GM12878 (cell line): ENCODE measurements around the gene ABCG4. TPM values are rescaled to one million over a fixed set of nuclear protein-coding genes. Genes with fewer than 3 reads are reported as not detected.
A peak's percentile ranks its signal among the peaks of the same experiment; 100 is the strongest.

Experiments
- ATAC-seq: fragments of 200-7000 bp; cut with Tn5 transposase; 3 replicates; pipeline ENCODE4 v1.9.1; 2020; ENCODE audit warnings: mild to moderate bottlenecking, moderate library complexity
- BruUV-seq: library from RNA; stranded (reverse); fragments of 400-500 nt; replicated peaks from 2 replicates; lab custom pipeline; 2021; lab: Mats Ljungman, UMichigan
- CTCF ChIA-PET: fragments of 300-600 bp; sonication (Branson Sonifier 250); formaldehyde crosslinking; extraction: SDS; loops from one replicate; lab custom pipeline; 2021; ENCODE audit warnings: inconsistent platforms; lab: Yijun Ruan, JAX
- POLR2A ChIA-PET: fragments of 350-600 bp; formaldehyde crosslinking; extraction: SDS; loops from one replicate; lab custom pipeline; 2021; ENCODE audit warnings: inconsistent platforms; lab: Charles Lee
- RAD21 ChIA-PET: fragments of 300-600 bp; sonication (Branson Sonifier 250); formaldehyde crosslinking; loops from one replicate; lab custom pipeline; 2023; ENCODE audit warnings: antibody characterized with exemption; ENCODE audit not compliant: unreplicated experiment; lab: Charles Lee
- SMC1A ChIA-PET: fragments of 300-600 bp; sonication (Branson Sonifier 250); formaldehyde crosslinking; loops from one replicate; lab custom pipeline; 2023; ENCODE audit not compliant: unreplicated experiment, uncharacterized antibody; lab: Charles Lee
- DNase-seq: peaks from one replicate; pipeline ENCODE4 v3.0.0-alpha.2; 2011; ENCODE audit warnings: low read depth, low spot score
- FAIRE-seq: peaks from 3 replicates; lab custom pipeline; 2011; peaks lifted over from hg19 to GRCh38; lab: Jason Lieb, UNC
- H2AFZ ChIP-seq: 2 replicates; pipeline ENCODE4 v1.6.0; 2011; ENCODE audit warnings: low read depth, low read length, control low read depth; ENCODE audit not compliant: control insufficient read depth
- H3K27ac ChIP-seq: 2 replicates; pipeline ENCODE4 v1.5.1; 2011; ENCODE audit warnings: control low read depth; ENCODE audit not compliant: control insufficient read depth, insufficient read depth
- H3K27me3 ChIP-seq, 2 experiments: replicated peaks in 1 of 2; 2 replicates each; pipeline versions ENCODE4 v1.6.0 to v1.6.1; 2011; ENCODE audit warnings: low read length in 1 of 2; ENCODE audit not compliant: control insufficient read depth in 2 of 2, insufficient read depth in 2 of 2
- H3K36me3 ChIP-seq, 2 experiments: 2 replicates each; pipeline ENCODE4 v1.5.1; 2011; ENCODE audit warnings: low read length in 1 of 2; ENCODE audit not compliant: control insufficient read depth in 2 of 2, insufficient read depth in 2 of 2
- H3K4me1 ChIP-seq: 2 replicates; pipeline ENCODE4 v1.6.1; 2011; ENCODE audit warnings: mild to moderate bottlenecking, low read length, moderate library complexity, mixed read lengths; ENCODE audit not compliant: control insufficient read depth, insufficient read depth
- H3K4me2 ChIP-seq: 2 replicates; pipeline ENCODE4 v1.6.0; 2011; ENCODE audit warnings: control low read depth; ENCODE audit not compliant: control insufficient read depth, insufficient read depth
- H3K4me3 ChIP-seq: fragments of 200-600 bp; sonication (generic); 2 replicates; pipeline ENCODE4 v1.5.1; 2016
- H3K79me2 ChIP-seq: 2 replicates; pipeline ENCODE4 v1.6.0; 2011; ENCODE audit warnings: low read length; ENCODE audit not compliant: control insufficient read depth, insufficient read depth
- H3K9ac ChIP-seq: 2 replicates; pipeline ENCODE4 v1.8.0; 2011; ENCODE audit warnings: low read length, control low read depth, mixed read lengths; ENCODE audit not compliant: control insufficient read depth, insufficient read depth
- H3K9me3 ChIP-seq: replicated peaks from 3 replicates; pipeline ENCODE4 v1.5.1; 2011; ENCODE audit warnings: mild to moderate bottlenecking, low read length; ENCODE audit not compliant: control insufficient read depth, insufficient read depth
- H4K20me1 ChIP-seq: 2 replicates; pipeline ENCODE4 v1.6.0; 2011; ENCODE audit not compliant: control insufficient read depth, insufficient read depth
- BHLHE40 ChIP-seq, 2 experiments: fragments of 450-650 bp in 1 of 2; IDR thresholded peaks; 2 replicates each; pipeline ENCODE4 v1.6.1; 2011 to 2017; ENCODE audit warnings: low read depth in 2 of 2, borderline replicate concordance in 1 of 2, improper control_type of control experiment in 1 of 2, low read length in 1 of 2, mild to moderate bottlenecking in 1 of 2
- BRCA1 ChIP-seq: IDR thresholded peaks from 2 replicates; pipeline ENCODE4 v1.6.1; 2011; ENCODE audit warnings: low read depth, low read length, improper control_type of control experiment
- E2F8 ChIP-seq: fragments of 450-650 bp; IDR thresholded peaks from 2 replicates; pipeline ENCODE4 v1.6.1; 2018; ENCODE audit warnings: mild to moderate bottlenecking, low read depth, moderate library complexity; ENCODE audit not compliant: partially characterized antibody
- HCFC1 ChIP-seq: fragments of 150-350 bp; IDR thresholded peaks from 2 replicates; pipeline ENCODE4 v1.6.1; 2014; ENCODE audit warnings: low read length
- HDAC2 ChIP-seq: fragments of 200-600 bp; sonication (generic); IDR thresholded peaks from 2 replicates; pipeline ENCODE4 v1.6.1; 2017
- IKZF2 ChIP-seq, 2 experiments: fragments of 450-650 bp; IDR thresholded peaks; 2 replicates each; pipeline ENCODE4 v1.6.1; 2017; ENCODE audit warnings: mild to moderate bottlenecking in 2 of 2, moderate library complexity in 2 of 2
- NFYB ChIP-seq: IDR thresholded peaks from 2 replicates; pipeline ENCODE4 v1.6.1; 2011; ENCODE audit warnings: low read depth, mild to moderate bottlenecking, low read length, improper control_type of control experiment, moderate library complexity; ENCODE audit not compliant: insufficient read depth
- REST ChIP-seq: IDR thresholded peaks from 2 replicates; pipeline ENCODE4 v1.6.1; 2012; ENCODE audit warnings: mild to moderate bottlenecking, low read depth, low read length
- SIN3A ChIP-seq: IDR thresholded peaks from 2 replicates; pipeline ENCODE4 v1.6.1; 2012; ENCODE audit warnings: low read depth, low read length, improper control_type of control experiment
- SKIL ChIP-seq: fragments of 450-650 bp; IDR thresholded peaks from 2 replicates; pipeline ENCODE4 v1.6.1; 2017; ENCODE audit warnings: mild to moderate bottlenecking, low read depth, inconsistent platforms; ENCODE audit not compliant: poor library complexity, severe bottlenecking
- TCF7 ChIP-seq: IDR thresholded peaks from 2 replicates; pipeline ENCODE4 v1.6.1; 2014; ENCODE audit warnings: antibody characterized with exemption, borderline replicate concordance
- ZBTB33 ChIP-seq: fragments of 450-650 bp; IDR thresholded peaks from 2 replicates; pipeline ENCODE4 v1.6.1; 2017; ENCODE audit warnings: mild to moderate bottlenecking
- ZSCAN29 ChIP-seq: fragments of 450-650 bp; IDR thresholded peaks from 2 replicates; pipeline ENCODE4 v1.6.1; 2017; ENCODE audit warnings: mild to moderate bottlenecking, moderate library complexity
- WGBS: methylation state at CpG from one replicate; pipeline ENCODE4 v1.1.6; 2016; ENCODE audit warnings: low lambda C conversion rate; ENCODE audit not compliant: insufficient replicate concordance, insufficient coverage; ENCODE audit errors: missing lambda C conversion rate; 5-methylcytosine and 5-hydroxymethylcytosine counted together
- in situ Hi-C: fragments of 300-500 bp; cut with MboI; formaldehyde crosslinking; loops from 9 replicates; pipeline ENCODE4 v1.14.3; 2018; ENCODE audit warnings: mixed read lengths
- intact Hi-C: fragments of 100-400 bp; cut with micrococcal nuclease; formaldehyde crosslinking; loops from one replicate; pipeline ENCODE4 v1.14.2; 2022; ENCODE audit not compliant: unreplicated experiment
- polyA plus RNA-seq, 11 experiments: library from polyadenylated mRNA; depleted of rRNA in 4 of 11; unstranded in 6 of 11; stranded (reverse) in 5 of 11; fragments of >200 nt; fragmentation: Nextera tagmentation in 4 of 11; fragmentation: Illumina TruSeq in 1 of 11; extraction: Ambion mirVana in 4 of 11; extraction: Trizol in 1 of 11; gene quantifications; 1 replicate in 1 of 11; 2 replicates in 10 of 11; pipeline versions ENCODE4 v1.2.1 to v1.2.3, GENCODE V29; 2011 to 2016; ENCODE audit warnings: inconsistent platforms in 2 of 11, missing spikeins in 2 of 11, low read depth in 1 of 11
- total RNA-seq, 4 experiments: library from RNA; depleted of rRNA in 3 of 4; stranded (reverse); fragments of >200 nt in 3 of 4; fragmentation: Illumina TruSeq in 1 of 4; extraction: Trizol in 1 of 4; gene quantifications; 2 replicates each; pipeline versions ENCODE4 v1.2.1 to v1.2.3, GENCODE V29; 2013 to 2021

Gene ABCG4
- total and polyA plus RNA-seq, 10 of the 15 experiments (the other 5 are each of a cell fraction or from before 2014, with no cell fraction given) = not detected

GRCh38 chr11:119210050-119210449, 61.2 kb downstream of the ABCG4 start:
- no peaks in the 10 kb centered on the region; the same call in 2 of the 3 replicates for H3K9me3 ChIP-seq
- peaks cover 8% of the 10 kb centered on the region for H3K4me1 ChIP-seq
- FAIRE-seq = no peak
- no TSS peak for BruUV-seq
- intact Hi-C loops = no loop called here
- ChIA-PET POLR2A (interaction anchor here (0.7 to 1.2 kb wide), 5 partner anchors 21 to 103 kb away, joined by 3 to 6 read pairs (median 3); partner anchors contain the start of gene C2CD2L), RAD21 (interaction anchor here (1.0 to 1.8 kb wide), 3 partner anchors 50 to 128 kb away, joined by 3 to 7 read pairs (median 3); no protein-coding TSS in a partner anchor), CTCF (interaction anchor here (0.6 to 2.6 kb wide), 10 partner anchors 12 to 955 kb away, joined by 3 to 14 read pairs (median 5); no protein-coding TSS in a partner anchor), SMC1A (interaction anchor here (0.7 to 2.0 kb wide), 6 partner anchors 49 to 114 kb away, joined by 3 to 9 read pairs (median 3); no protein-coding TSS in a partner anchor)
- H3K36me3 ChIP-seq = no peaks in the 10 kb centered on the region
- H3K4me2 ChIP-seq = peak overlapping the region; percentile 31
- no peak overlapping the region for H2AFZ ChIP-seq
- H3K79me2 ChIP-seq = peaks cover 77% of the 10 kb centered on the region
- H3K27me3 ChIP-seq = no peaks in the 10 kb centered on the region
- H3K9ac ChIP-seq = peak overlapping the region; percentile 15; the same call in 1 of the 2 replicates
- 75% methylated on average over 3 of the region's 3 CpGs for WGBS
- in situ Hi-C loops = no loop called here
- peak overlapping the region; percentile 18; the same call in 1 of the 2 replicates for H3K27ac ChIP-seq
- H4K20me1 ChIP-seq = peaks cover 3% of the 10 kb centered on the region
- TF ChIP-seq TCF7 (no peak), HDAC2 (no peak), BHLHE40 (IDR thresholded peaks at IDR 0.05; ENCODE audit: borderline replicate concordance in 1 of 2, low read depth in 2 of 2, low read length in 1 of 2) (no peak), BRCA1 (no peak), SKIL (no peak), IKZF2 (IDR thresholded peaks at IDR 0.05) (no peak), NFYB (no peak), HCFC1 (no peak), REST (no peak), ZBTB33 (no peak), E2F8 (no peak), ZSCAN29 (no peak), SIN3A (no peak)
- no peak for DNase-seq
- H3K4me3 ChIP-seq = peak overlapping the region; percentile 15; the same call in 1 of the 2 replicates
- ATAC-seq = no peak
